Amniotic stem cell (primary cell): ENCODE measurements around the gene PRR5.
"Not testable (repeated sequence)": the region's sequence is repeated elsewhere in the genome, so short reads cannot be mapped to it uniquely, and the experiment has no call there.

Source experiments
- DNase-seq: peaks from one replicate; lab custom pipeline; 2025; lab: John Stamatoyannopoulos, UW

Gene PRR5

GRCh38 chr22:44701824-44702478 lies at the start of gene PRR5:
Gene PRR5, plus strand, starts transcription at chr22:44702204. Its CDS starts 271 bp downstream, at chr22:44702475.
- DNase-seq, result peak; percentile 38

- not testable (repeated sequence) for DNase-seq
These were observed 49.1 kb upstream of the PRR5 start for GRCh38 chr22:44652866-44653265.

- DNase-seq, result no peak
These were observed 43.6 kb upstream of the PRR5 start for GRCh38 chr22:44658311-44658953.

GRCh38 chr22:44659140-44659539 lies 42.9 kb upstream of the PRR5 start:
- no peak for DNase-seq

- DNase-seq, result no peak
These were observed 41.8 kb upstream of the PRR5 start for GRCh38 chr22:44660051-44660830.

GRCh38 chr22:44661070-44661469 lies 40.9 kb upstream of the PRR5 start:
- no peak for DNase-seq

- no peak for DNase-seq
These were observed 40.1 kb upstream of the PRR5 start for GRCh38 chr22:44661659-44662569.

- no peak for DNase-seq
These were observed 38.6 kb upstream of the PRR5 start for GRCh38 chr22:44663256-44663999.

- no peak for DNase-seq
These were observed 37.9 kb upstream of the PRR5 start for GRCh38 chr22:44664149-44664548.

GRCh38 chr22:44665115-44665514 lies 36.9 kb upstream of the PRR5 start:
- DNase-seq, result no peak

GRCh38 chr22:44666207-44666585 lies 35.8 kb upstream of the PRR5 start:
- DNase-seq, result no peak

GRCh38 chr22:44667276-44667675 lies 34.7 kb upstream of the PRR5 start:
- no peak for DNase-seq

- no peak for DNase-seq
These were observed 34.2 kb upstream of the PRR5 start for GRCh38 chr22:44667829-44668189.

- no peak for DNase-seq
These were observed 33.7 kb upstream of the PRR5 start for GRCh38 chr22:44668190-44668885.

GRCh38 chr22:44668886-44669521 lies 33.0 kb upstream of the PRR5 start:
- DNase-seq, result no peak

GRCh38 chr22:44669561-44669976 lies 32.4 kb upstream of the PRR5 start:
- no peak for DNase-seq

- DNase-seq, result no peak
These were observed 31.6 kb upstream of the PRR5 start for GRCh38 chr22:44670220-44670988.

- DNase-seq, result no peak
These were observed 30.3 kb upstream of the PRR5 start for GRCh38 chr22:44671742-44672141.

- no peak for DNase-seq
These were observed 29.4 kb upstream of the PRR5 start for GRCh38 chr22:44672632-44673031.
